B cell (primary cell): ENCODE measurements around the gene CHADL.

Experiments
- CTCF ChIP-seq: fragments of 200-600 bp; IDR thresholded peaks from one replicate; pipeline ENCODE4 v1.8.0; 2022; ENCODE audit warnings: antibody characterized with exemption, mild to moderate bottlenecking
- EZH2 ChIP-seq: IDR thresholded peaks from 2 replicates; pipeline ENCODE4 v1.6.1; 2012; ENCODE audit warnings: borderline replicate concordance, low read depth, mild to moderate bottlenecking, moderate library complexity, low read length; ENCODE audit not compliant: insufficient read depth, poor library complexity, severe bottlenecking

- TF ChIP-seq CTCF (no peak), EZH2 (no peak)
Measured at GRCh38 chr22:41280065-41280464, 39.3 kb upstream of the CHADL start.
